Prostate gland (tissue), 2 donors: Measurements from ENCODE around the gene BNC2. TPM values are rescaled to one million over a fixed set of nuclear protein-coding genes. Genes with fewer than 3 reads are reported as not detected.

ENCODE experiments used
- DNase-seq: peaks from one replicate; pipeline ENCODE4 v3.0.0-alpha.2; 2019; ENCODE audit warnings: low spot score
- H3K27ac ChIP-seq, 2 donors: fragments of 200-600 bp; sonication (generic); 2 replicates each; pipeline ENCODE4 v1.5.1; 2017 to 2019
- H3K27me3 ChIP-seq: fragments of 200-600 bp; sonication (generic); replicated peaks from 2 replicates; pipeline ENCODE4 v1.5.1; 2019; ENCODE audit not compliant: insufficient read depth
- H3K36me3 ChIP-seq, 2 donors: fragments of 200-600 bp; sonication (generic); 1 replicate in 1 of 2; 2 replicates in 1 of 2; pipeline versions ENCODE4 v1.5.1 to v1.8.1; 2017 to 2019
- H3K4me1 ChIP-seq: fragments of 200-600 bp; sonication (generic); replicated peaks from 2 replicates; pipeline ENCODE4 v1.5.1; 2019
- H3K4me3 ChIP-seq, 2 donors: fragments of 200-600 bp; sonication (generic); 2 replicates each; pipeline ENCODE4 v1.5.1; 2017 to 2019
- H3K9me3 ChIP-seq: fragments of 200-600 bp; sonication (generic); 2 replicates; pipeline ENCODE4 v1.5.1; 2017
- CTCF ChIP-seq, 4 experiments: fragments of 200-600 bp in 2 of 4; fragments of 450-650 bp in 2 of 4; sonication (generic) in 2 of 4; IDR thresholded peaks; 1 replicate in 3 of 4; 2 replicates in 1 of 4; pipeline ENCODE4 v1.5.1; 2016 to 2019; ENCODE audit warnings: antibody characterized with exemption in 4 of 4, mild to moderate bottlenecking in 2 of 4, moderate library complexity in 2 of 4
- POLR2A ChIP-seq: fragments of 450-650 bp; IDR thresholded peaks from one replicate; pipeline ENCODE4 v1.6.1; 2016; ENCODE audit warnings: antibody characterized with exemption, mild to moderate bottlenecking
- POLR2AphosphoS5 ChIP-seq: sonication (generic); formaldehyde crosslinking; IDR thresholded peaks from one replicate; pipeline ENCODE4 v1.6.1; 2017; ENCODE audit warnings: antibody characterized with exemption
- WGBS: methylation state at CpG from one replicate; pipeline ENCODE4 v1.1.5; 2018; 5-methylcytosine and 5-hydroxymethylcytosine counted together
- intact Hi-C: fragments of 100-400 bp; cut with DNase I; formaldehyde crosslinking; loops from one replicate; pipeline ENCODE4 v1.14.2; 2022
- total RNA-seq, 2 donors: library from RNA; depleted of rRNA; stranded (reverse); fragments of >200 nt; gene quantifications; one replicate each; pipeline ENCODE4 v1.1.0, GENCODE V29; 2016

The BNC2 gene
- total RNA-seq, 2 donors from 2014 or later, result 4.9 to 37.2 TPM

GRCh38 chr9:16475996-16476395 is 394.5 kb downstream of the BNC2 start:
- Histone ChIP-seq H3K4me3 (no peak overlapping the region), H3K36me3 (no peaks in the 10 kb centered on the region), H3K9me3 (no peaks in the 10 kb centered on the region), H3K27ac (no peak overlapping the region), H3K27me3 (no peaks in the 10 kb centered on the region), H3K4me1 (no peaks in the 10 kb centered on the region)
- DNase-seq, result no peak
- WGBS, result 97% methylated on average over 7 of the region's 7 CpGs
- intact Hi-C loops, result no loop called here
- TF ChIP-seq POLR2A (no peak), POLR2AphosphoS5 (no peak), CTCF (IDR thresholded peaks at IDR 0.05) (no peak)

- WGBS, result 91% methylated on average over 3 of the region's 3 CpGs
- Histone ChIP-seq H3K4me3 (no peak overlapping the region), H3K36me3 (no peaks in the 10 kb centered on the region), H3K4me1 (no peaks in the 10 kb centered on the region), H3K27me3 (no peaks in the 10 kb centered on the region), H3K9me3 (no peaks in the 10 kb centered on the region), H3K27ac (no peak overlapping the region)
- no peak for DNase-seq
- TF ChIP-seq CTCF (IDR thresholded peaks at IDR 0.05), result no peak
- no peak for TF ChIP-seq POLR2A
- no peak for TF ChIP-seq POLR2AphosphoS5
- intact Hi-C loops, result no loop called here
These were observed 395.2 kb downstream of the BNC2 start for GRCh38 chr9:16475257-16475656.

- intact Hi-C loops, result no loop called here
- 84% methylated on average over 4 of the region's 4 CpGs for WGBS
These were observed 401.3 kb downstream of the BNC2 start for GRCh38 chr9:16469184-16469583.

GRCh38 chr9:16461851-16462250 is 408.6 kb downstream of the BNC2 start:
- no peak for DNase-seq
- H3K27me3 ChIP-seq, result no peaks in the 10 kb centered on the region
- H3K4me1 ChIP-seq, result peaks cover 7% of the 10 kb centered on the region
- 19% methylated on average over 2 of the region's 2 CpGs for WGBS
- peak; percentile 40 for TF ChIP-seq POLR2AphosphoS5
- TF ChIP-seq POLR2A, result no peak
- TF ChIP-seq CTCF (IDR thresholded peaks at IDR 0.05), result no peak
- no peak overlapping the region for H3K4me3 ChIP-seq
- H3K36me3 ChIP-seq, result no peaks in the 10 kb centered on the region
- H3K9me3 ChIP-seq, result no peaks in the 10 kb centered on the region
- H3K27ac ChIP-seq, result no peak overlapping the region
- intact Hi-C loops, result no loop called here

More at GRCh38 chr9:16469184-16469583, 401.3 kb downstream of the BNC2 start:
- TF ChIP-seq CTCF (IDR thresholded peaks at IDR 0.05) (no peak), POLR2A (no peak), POLR2AphosphoS5 (no peak)
- no peaks in the 10 kb centered on the region for H3K4me1 ChIP-seq
- DNase-seq, result no peak
- no peaks in the 10 kb centered on the region for H3K27me3 ChIP-seq
- H3K27ac ChIP-seq, result no peak overlapping the region
- no peaks in the 10 kb centered on the region for H3K36me3 ChIP-seq
- no peak overlapping the region for H3K4me3 ChIP-seq
- no peaks in the 10 kb centered on the region for H3K9me3 ChIP-seq

- Histone ChIP-seq H3K9me3 (no peaks in the 10 kb centered on the region), H3K27ac (no peak overlapping the region), H3K4me1 (peaks cover 7% of the 10 kb centered on the region), H3K36me3 (no peaks in the 10 kb centered on the region), H3K27me3 (no peaks in the 10 kb centered on the region), H3K4me3 (no peak overlapping the region)
- no peak for TF ChIP-seq CTCF (IDR thresholded peaks at IDR 0.05)
- no peak for TF ChIP-seq POLR2AphosphoS5
- no peak for TF ChIP-seq POLR2A
- intact Hi-C loops, result no loop called here
- DNase-seq, result no peak
- WGBS, result 65% methylated on average over 12 of the region's 12 CpGs
These were observed 409.2 kb downstream of the BNC2 start for GRCh38 chr9:16461137-16461840.
